ENCODE data around the gene TPK1. TPM values are rescaled to one million over a fixed set of nuclear protein-coding genes. Genes with fewer than 3 reads are reported as not detected.

Gene TPK1
- total and polyA plus RNA-seq, 2 of the 8 experiments (the other 6 are each of a cell fraction or from before 2014, with no cell fraction given): 1.9 to 2.7 TPM

- Histone ChIP-seq H4K5ac (ENCODE audit: insufficient read length, low read depth, low read length) (no peak overlapping the region), H3K18ac (ENCODE audit: extremely low read depth, low read length) (no peak overlapping the region), H4K20me1 (replicated peaks in 1 of 2; ENCODE audit: control insufficient read depth in 1 of 2, insufficient read depth in 2 of 2, low read length in 2 of 2) (no peaks in the 10 kb centered on the region), H3K9ac (replicated peaks in 1 of 4; ENCODE audit: extremely low read depth in 1 of 4, low read depth in 3 of 4, low read length in 3 of 4) (no peak overlapping the region), H2AK5ac (ENCODE audit: low read depth, low read length) (no peak overlapping the region), H3K14ac (ENCODE audit: insufficient read length) (no peak overlapping the region), H3K27ac (ENCODE audit: low read depth, low read length) (no peak overlapping the region), H2BK20ac (ENCODE audit: low read length) (no peak overlapping the region), H3K79me2 (ENCODE audit: control insufficient read depth in 1 of 2, insufficient read depth in 2 of 2, low read length in 2 of 2) (no peaks in the 10 kb centered on the region), H3K4ac (replicated peaks; ENCODE audit: insufficient read length, low read depth, low read length) (no peak overlapping the region), H3K4me1 (replicated peaks in 1 of 4; ENCODE audit: control insufficient read depth in 3 of 4, insufficient read depth in 4 of 4, low read length in 3 of 4) (peaks cover 0 to 4% (median 0%) of the 10 kb centered on the region in 4 experiments; a peak in 1 of 7 replicates), H4K91ac (replicated peaks; ENCODE audit: insufficient read length, low read length) (no peak overlapping the region), H4K8ac (ENCODE audit: extremely low read depth, insufficient read depth, low read length) (no peak overlapping the region), H2BK5ac (ENCODE audit: low read depth, low read length) (no peak overlapping the region), H3K56ac (replicated peaks; ENCODE audit: insufficient read length, low read depth, low read length) (no peak overlapping the region), H3K36me3 (ENCODE audit: control insufficient read depth in 2 of 4, insufficient read depth in 4 of 4, low read length in 3 of 4) (no peaks in the 10 kb centered on the region), H3K23me2 (ENCODE audit: low read depth, low read length) (no peaks in the 10 kb centered on the region), H3K23ac (ENCODE audit: insufficient read length) (no peak overlapping the region), H3K4me2 (ENCODE audit: insufficient read depth in 1 of 2, low read depth in 2 of 2, low read length in 2 of 2) (no peak overlapping the region), H2BK15ac (ENCODE audit: low read length) (no peak overlapping the region), H2BK120ac (replicated peaks; ENCODE audit: low read depth, low read length) (no peak overlapping the region), H2AFZ (ENCODE audit: low read length) (no peak overlapping the region), H3K9me3 (ENCODE audit: insufficient read depth in 2 of 2, low read depth in 1 of 2, low read length in 1 of 2) (no peaks in the 10 kb centered on the region), H3K79me1 (ENCODE audit: low read depth, low read length) (no peaks in the 10 kb centered on the region), H2BK12ac (ENCODE audit: low read depth, low read length) (no peak overlapping the region), H3K27me3 (replicated peaks in 1 of 4; ENCODE audit: control insufficient read depth in 3 of 4, extremely low read depth in 1 of 4, insufficient read depth in 3 of 4, low read length in 3 of 4) (no peaks in the 10 kb centered on the region), H3K4me3 (ENCODE audit: extremely low read depth in 1 of 4, insufficient read depth in 2 of 4, low read depth in 3 of 4, low read length in 4 of 4) (no peak overlapping the region)
- DNase-seq (ENCODE audit: low read depth in 1 of 2, low spot score in 2 of 2): no peak
- TF ChIP-seq CHD2 (IDR thresholded peaks at IDR 0.05; ENCODE audit: low read length): no peak
- TF ChIP-seq POLR2A (IDR thresholded peaks at IDR 0.05; ENCODE audit: control extremely low read depth in 1 of 2, low read depth in 2 of 2, low read length in 2 of 2): no peak
- TF ChIP-seq FOSL1 (IDR thresholded peaks at IDR 0.05; ENCODE audit: insufficient read depth, low read depth, low read length): no peak
- TF ChIP-seq SAP30 (IDR thresholded peaks at IDR 0.05; ENCODE audit: insufficient read depth, insufficient replicate concordance, low read length): no peak
- no peak for TF ChIP-seq HDAC2 (IDR thresholded peaks at IDR 0.05; ENCODE audit: borderline replicate concordance in 1 of 2, low read depth in 2 of 2, low read length in 2 of 2)
- TF ChIP-seq NANOG (IDR thresholded peaks at IDR 0.05; ENCODE audit: insufficient read depth, low read depth, low read length, poor library complexity, severe bottlenecking): no peak
- no peak for TF ChIP-seq RBBP5 (IDR thresholded peaks at IDR 0.05; ENCODE audit: borderline replicate concordance, low read depth, low read length)
- no peak for TF ChIP-seq CHD1 (IDR thresholded peaks at IDR 0.05; ENCODE audit: low read depth, low read length)
- TF ChIP-seq BRCA1 (IDR thresholded peaks at IDR 0.05; ENCODE audit: low read depth, low read length): no peak
- no peak for TF ChIP-seq SIRT6 (IDR thresholded peaks at IDR 0.05; ENCODE audit: low read length)
- TF ChIP-seq MAFK (IDR thresholded peaks at IDR 0.05; ENCODE audit: low read depth, low read length): no peak
- TF ChIP-seq SP1 (IDR thresholded peaks at IDR 0.05; ENCODE audit: low read depth, low read length): no peak
- no peak for TF ChIP-seq CBX5 (IDR thresholded peaks at IDR 0.05; ENCODE audit: low read depth, low read length)
- ChIA-PET CTCF (ENCODE audit: partially characterized antibody) (interaction anchor here (0.7 kb wide), 1 partner anchor 94 kb away, joined by 3 read pairs; no protein-coding TSS in a partner anchor), POLR2A (ENCODE audit: partially characterized antibody) (interaction anchor here (0.6 kb wide), 1 partner anchor 28 kb away, joined by 3 read pairs; no protein-coding TSS in a partner anchor)
- 83% methylated on average over 4 of the region's 4 CpGs; no CpG with 5 or more reads in 1 of the 2 experiments for WGBS, 2 experiments (ENCODE audit: extremely low coverage in 1 of 2, insufficient coverage in 1 of 2, insufficient read length in 1 of 2, insufficient replicate concordance in 2 of 2, low coverage in 1 of 2, low lambda C conversion rate in 2 of 2, missing lambda C conversion rate in 1 of 2)
- FAIRE-seq: no peak
Measured at GRCh38 chr7:144528536-144529045, 307.3 kb downstream of the TPK1 start.

All from H1 (cell line).